Activated CD8-positive, alpha-beta T cell treated with anti-CD3 and anti-CD28 coated beads, Interleukin-2, amount 10 ng/mL, durations not matched to agents 7 days and 5 days (primary cell): Measurements from ENCODE around the gene DCT. TPM values are rescaled to one million over a fixed set of nuclear protein-coding genes. Genes with fewer than 3 reads are reported as not detected.
"Not testable (repeated sequence)": the region's sequence is repeated elsewhere in the genome, so short reads cannot be mapped to it uniquely, and the experiment has no call there.

Experiments
- ATAC-seq: fragments of 150-1000 bp; cut with Tn5 transposase; one replicate; pipeline ENCODE4 v1.10.0; 2021; ENCODE audit warnings: moderate library complexity
- CTCF ChIA-PET: fragments of 350-600 bp; sonication (Branson Sonifier 250); formaldehyde crosslinking; loops from one replicate; lab custom pipeline; 2021; ENCODE audit warnings: antibody characterized with exemption; lab: Charles Lee
- POLR2A ChIA-PET: fragments of 350-600 bp; sonication (Branson Sonifier 250); formaldehyde crosslinking; loops from one replicate; lab custom pipeline; 2021; ENCODE audit warnings: antibody characterized with exemption; lab: Charles Lee
- DNase-seq: peaks from one replicate; pipeline ENCODE4 v3.0.0-alpha.2; 2020
- H3K27ac Mint-ChIP-seq: one replicate; pipeline ENCODE4 v1.8.0; 2021; ENCODE audit warnings: mild to moderate bottlenecking, mixed read lengths
- H3K27me3 Mint-ChIP-seq: one replicate; pipeline ENCODE4 v1.8.0; 2021; ENCODE audit warnings: low read depth, mixed read lengths
- H3K36me3 Mint-ChIP-seq: one replicate; pipeline ENCODE4 v1.8.0; 2021; ENCODE audit warnings: low read depth, mixed read lengths
- H3K4me1 Mint-ChIP-seq: one replicate; pipeline ENCODE4 v1.8.0; 2021; ENCODE audit warnings: low read depth, mixed read lengths
- H3K4me3 Mint-ChIP-seq: one replicate; pipeline ENCODE4 v1.8.0; 2021; ENCODE audit warnings: mild to moderate bottlenecking, mixed read lengths
- H3K9me3 Mint-ChIP-seq: one replicate; pipeline ENCODE4 v1.8.0; 2022; ENCODE audit warnings: mixed read lengths; ENCODE audit not compliant: insufficient read depth
- total RNA-seq, 2 experiments: library from RNA; stranded (reverse); gene quantifications; one replicate each; pipeline ENCODE4 v1.2.3, GENCODE V29; 2021

The DCT gene
- under 1 TPM in 1 of 2 experiments, not detected in 1; 0.05 TPM for total RNA-seq

DNA sequence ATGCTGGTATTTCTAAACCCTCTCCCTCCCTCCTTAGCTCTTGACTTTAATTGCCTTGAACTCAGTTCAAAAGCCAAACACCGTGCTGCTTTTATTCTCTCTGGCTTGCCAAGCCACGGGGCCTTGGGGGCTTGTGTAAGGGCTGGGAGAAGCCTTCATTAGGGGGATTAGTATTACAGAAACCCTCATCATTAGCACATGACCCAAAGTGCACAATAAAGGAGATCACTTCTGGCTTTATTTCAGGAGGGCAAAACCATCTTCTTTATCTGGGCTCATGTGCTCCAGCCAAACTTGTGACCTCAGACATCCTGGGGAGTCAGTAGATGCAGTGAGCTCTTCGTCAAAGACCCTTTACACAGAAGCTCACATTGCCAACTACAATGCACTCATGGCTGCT lies at the start of gene DCT:
TSS of gene DCT (minus strand) at position 67 of the 400 bp plus-strand sequence. CDS start 427 bp downstream, outside the sequence.
- Mint-ChIP-seq H3K4me3 (no peak within 1 kb of the TSS), H3K36me3 (no peaks in the 10 kb centered on the region), H3K4me1 (peaks cover 5% of the 10 kb centered on the region), H3K27ac (no peak within 1 kb of the TSS), H3K27me3 (no peaks in the 10 kb centered on the region), H3K9me3 (no peaks in the 10 kb centered on the region)
- CTCF ChIA-PET: interaction anchor here (1.2 kb wide), 1 partner anchor 19 kb away, joined by 3 read pairs; no protein-coding TSS in a partner anchor
- POLR2A ChIA-PET: no interaction called here
- ATAC-seq (no peak), DNase-seq (no peak)

DNA sequence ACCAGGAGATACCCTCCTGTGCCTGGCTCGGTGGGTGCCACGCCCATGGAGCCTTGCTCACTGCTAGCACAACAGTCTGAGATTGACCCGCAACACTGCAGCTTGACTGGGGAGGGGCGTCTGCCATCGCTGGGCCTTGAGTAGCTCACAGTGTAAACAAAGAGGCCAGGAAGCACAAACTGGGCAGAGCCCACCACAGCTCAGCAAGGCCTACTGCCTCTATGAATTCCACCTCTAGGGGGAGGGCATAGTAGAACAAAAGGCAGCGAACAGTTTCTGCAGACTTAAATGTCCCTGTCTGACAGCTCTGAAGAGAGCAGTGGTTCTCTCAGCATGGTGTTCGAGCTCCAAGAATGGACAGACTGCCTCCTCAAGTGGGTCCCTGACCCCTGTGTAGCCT lies 47.5 kb upstream of the DCT start:
- H3K27me3 Mint-ChIP-seq, DNase-seq, H3K27ac Mint-ChIP-seq, H3K4me1 Mint-ChIP-seq, H3K36me3 Mint-ChIP-seq, H3K4me3 Mint-ChIP-seq, POLR2A ChIA-PET, ATAC-seq, H3K9me3 Mint-ChIP-seq: not testable (repeated sequence)
- CTCF ChIA-PET: interaction anchor here (0.8 to 1.5 kb wide), 2 partner anchors 9 to 93 kb away, joined by 3 to 4 read pairs; no protein-coding TSS in a partner anchor

- no peaks in the 10 kb centered on the region for H3K9me3 Mint-ChIP-seq
- H3K4me1 Mint-ChIP-seq: no peaks in the 10 kb centered on the region
- no peak overlapping the region for H3K27ac Mint-ChIP-seq
- no peaks in the 10 kb centered on the region for H3K27me3 Mint-ChIP-seq
- CTCF ChIA-PET: no interaction called here
- DNase-seq (no peak), ATAC-seq (no peak)
- no peak overlapping the region for H3K4me3 Mint-ChIP-seq
- no peaks in the 10 kb centered on the region for H3K36me3 Mint-ChIP-seq
- POLR2A ChIA-PET: no interaction called here
Observed at GRCh38 chr13:94525781-94526180, 46.3 kb upstream of the DCT start.

- Mint-ChIP-seq H3K9me3 (no peaks in the 10 kb centered on the region), H3K27me3 (no peaks in the 10 kb centered on the region), H3K4me1 (no peaks in the 10 kb centered on the region), H3K4me3 (no peak overlapping the region), H3K27ac (no peak overlapping the region), H3K36me3 (no peaks in the 10 kb centered on the region)
- ATAC-seq (no peak), DNase-seq (no peak)
- ChIA-PET POLR2A (no interaction called here), CTCF (no interaction called here)
Observed at GRCh38 chr13:94524407-94524806, 44.9 kb upstream of the DCT start.

GRCh38 chr13:94520001-94520400 lies 40.5 kb upstream of the DCT start:
- POLR2A ChIA-PET: no interaction called here
- no peaks in the 10 kb centered on the region for H3K4me1 Mint-ChIP-seq
- no peak overlapping the region for H3K27ac Mint-ChIP-seq
- no peaks in the 10 kb centered on the region for H3K36me3 Mint-ChIP-seq
- CTCF ChIA-PET: no interaction called here
- no peaks in the 10 kb centered on the region for H3K9me3 Mint-ChIP-seq
- DNase-seq (no peak), ATAC-seq (no peak)
- H3K4me3 Mint-ChIP-seq: no peak overlapping the region
- peaks cover 2% of the 10 kb centered on the region for H3K27me3 Mint-ChIP-seq

DNA sequence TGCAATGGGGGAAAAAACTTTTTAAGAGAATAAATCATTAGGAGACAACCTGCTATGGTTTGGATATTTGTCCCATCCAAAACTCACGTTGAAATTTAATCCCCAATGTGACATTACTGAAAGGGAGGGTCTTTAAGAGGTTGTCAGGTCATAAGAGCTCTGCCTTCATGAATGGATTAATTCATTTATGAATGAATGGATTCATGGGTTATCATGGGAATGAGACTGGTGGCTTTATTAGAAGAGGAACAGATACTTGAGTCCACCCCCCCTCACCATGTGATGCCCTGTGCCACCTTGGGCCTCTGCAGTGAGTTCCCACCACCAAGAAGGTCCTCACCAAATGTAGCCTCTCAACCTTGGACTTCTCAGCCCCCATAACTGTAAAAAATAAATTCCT lies 37.0 kb upstream of the DCT start:
- no peak overlapping the region for H3K27ac Mint-ChIP-seq
- ChIA-PET CTCF (no interaction called here), POLR2A (no interaction called here)
- H3K27me3 Mint-ChIP-seq: peaks cover 2% of the 10 kb centered on the region
- H3K9me3 Mint-ChIP-seq: no peaks in the 10 kb centered on the region
- ATAC-seq: no peak
- no peak overlapping the region for H3K4me3 Mint-ChIP-seq
- H3K36me3 Mint-ChIP-seq: no peaks in the 10 kb centered on the region
- no peak for DNase-seq
- H3K4me1 Mint-ChIP-seq: no peaks in the 10 kb centered on the region

GRCh38 chr13:94515911-94516310 lies 36.4 kb upstream of the DCT start:
- CTCF ChIA-PET: interaction anchor here (1.2 kb wide), 1 partner anchor 105 kb away, joined by 3 read pairs; no protein-coding TSS in a partner anchor
- Mint-ChIP-seq H3K4me3 (no peak overlapping the region), H3K27me3 (peaks cover 2% of the 10 kb centered on the region), H3K36me3 (no peaks in the 10 kb centered on the region), H3K9me3 (no peaks in the 10 kb centered on the region), H3K4me1 (no peaks in the 10 kb centered on the region), H3K27ac (no peak overlapping the region)
- no peak for DNase-seq
- no peak for ATAC-seq
- POLR2A ChIA-PET: interaction anchor here (1.2 kb wide), 1 partner anchor 34 kb away, joined by 4 read pairs; no protein-coding TSS in a partner anchor

GRCh38 chr13:94515374-94515773 lies 35.9 kb upstream of the DCT start:
- Mint-ChIP-seq H3K36me3 (no peaks in the 10 kb centered on the region), H3K27me3 (peaks cover 2% of the 10 kb centered on the region), H3K4me3 (no peak overlapping the region), H3K4me1 (no peaks in the 10 kb centered on the region), H3K27ac (no peak overlapping the region), H3K9me3 (no peaks in the 10 kb centered on the region)
- ChIA-PET POLR2A (interaction anchor here (1.2 kb wide), 1 partner anchor 34 kb away, joined by 4 read pairs; no protein-coding TSS in a partner anchor), CTCF (interaction anchor here (1.2 kb wide), 1 partner anchor 105 kb away, joined by 3 read pairs; no protein-coding TSS in a partner anchor)
- DNase-seq (no peak), ATAC-seq (no peak)

DNA sequence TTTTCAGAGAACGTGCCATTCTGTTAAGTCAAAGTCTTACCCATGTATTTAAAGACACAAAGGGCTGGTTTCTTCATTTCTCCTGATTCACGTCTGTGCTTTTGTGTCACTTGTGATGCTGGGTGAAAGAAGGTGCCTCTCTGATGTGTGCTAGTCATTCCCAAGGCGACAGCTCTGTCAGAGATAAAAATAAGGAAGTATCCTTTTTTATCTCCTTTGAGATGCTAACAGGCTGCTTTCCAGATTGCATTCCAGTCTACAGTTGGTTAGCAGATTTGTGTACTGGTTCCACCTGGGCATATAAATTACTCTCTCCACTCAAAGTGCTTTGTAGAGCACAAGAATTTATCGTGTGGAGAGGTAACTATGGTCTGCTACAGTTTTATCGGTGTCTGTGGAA lies 33.5 kb upstream of the DCT start:
- ATAC-seq (no peak), DNase-seq (no peak)
- ChIA-PET CTCF (no interaction called here), POLR2A (no interaction called here)
- Mint-ChIP-seq H3K27ac (no peak overlapping the region), H3K4me1 (no peaks in the 10 kb centered on the region), H3K36me3 (no peaks in the 10 kb centered on the region), H3K9me3 (no peaks in the 10 kb centered on the region), H3K27me3 (no peaks in the 10 kb centered on the region), H3K4me3 (no peak overlapping the region)

DNA sequence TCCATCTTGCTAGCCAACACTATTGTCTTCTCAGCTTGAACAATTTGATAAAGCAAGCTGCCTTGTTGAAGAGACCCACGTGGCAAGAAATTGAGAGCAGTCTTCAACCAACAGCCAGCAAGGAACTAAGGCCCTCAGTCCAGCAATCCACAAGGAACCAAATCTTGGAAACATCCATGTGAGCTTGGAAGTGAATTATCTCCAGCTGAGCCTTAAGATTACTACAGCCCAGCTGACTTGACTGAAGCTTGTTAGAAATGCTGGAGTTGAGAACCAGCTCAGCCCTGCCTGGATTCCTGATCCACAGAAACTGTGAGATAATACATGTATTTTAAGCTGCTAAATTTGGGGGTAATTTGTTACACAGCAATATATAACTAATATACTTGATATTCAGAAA lies 26.2 kb upstream of the DCT start:
- H3K9me3 Mint-ChIP-seq: no peaks in the 10 kb centered on the region
- CTCF ChIA-PET: no interaction called here

GRCh38 chr13:94503851-94504250 lies 24.4 kb upstream of the DCT start:
- ATAC-seq: no peak
- DNase-seq: no peak
- Mint-ChIP-seq H3K27me3 (peaks cover 2% of the 10 kb centered on the region), H3K4me3 (no peak overlapping the region), H3K27ac (no peak overlapping the region), H3K9me3 (no peaks in the 10 kb centered on the region), H3K4me1 (peaks cover 3% of the 10 kb centered on the region), H3K36me3 (no peaks in the 10 kb centered on the region)
- CTCF ChIA-PET: no interaction called here
- POLR2A ChIA-PET: no interaction called here

More for the DNA sequence above, 26.2 kb upstream of the DCT start:
- Mint-ChIP-seq H3K27ac (no peak overlapping the region), H3K36me3 (no peaks in the 10 kb centered on the region), H3K4me1 (peaks cover 3% of the 10 kb centered on the region), H3K27me3 (peaks cover 2% of the 10 kb centered on the region), H3K4me3 (no peak overlapping the region)
- POLR2A ChIA-PET: no interaction called here
- DNase-seq (no peak), ATAC-seq (no peak)

DNA sequence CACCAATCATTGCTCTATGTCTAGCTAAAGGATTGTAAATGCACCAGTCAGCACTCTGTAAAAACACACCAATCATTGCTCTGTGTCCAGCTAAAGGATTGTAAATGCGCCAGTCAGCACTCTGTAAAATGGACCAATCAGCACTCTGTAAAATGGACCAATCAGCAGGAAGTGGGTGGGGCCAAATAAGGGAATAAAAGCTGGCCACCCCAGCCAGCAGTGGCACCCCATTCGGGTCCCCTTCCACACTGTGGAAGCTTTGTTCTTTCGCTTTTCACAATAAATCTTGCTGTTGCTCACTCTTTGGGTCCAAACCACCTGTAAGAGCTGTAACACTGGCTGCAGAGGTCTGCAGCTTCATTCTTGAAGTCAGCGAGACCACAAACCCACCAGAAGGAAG lies 19.3 kb upstream of the DCT start:
- H3K36me3 Mint-ChIP-seq, ATAC-seq: not testable (repeated sequence)

DNA sequence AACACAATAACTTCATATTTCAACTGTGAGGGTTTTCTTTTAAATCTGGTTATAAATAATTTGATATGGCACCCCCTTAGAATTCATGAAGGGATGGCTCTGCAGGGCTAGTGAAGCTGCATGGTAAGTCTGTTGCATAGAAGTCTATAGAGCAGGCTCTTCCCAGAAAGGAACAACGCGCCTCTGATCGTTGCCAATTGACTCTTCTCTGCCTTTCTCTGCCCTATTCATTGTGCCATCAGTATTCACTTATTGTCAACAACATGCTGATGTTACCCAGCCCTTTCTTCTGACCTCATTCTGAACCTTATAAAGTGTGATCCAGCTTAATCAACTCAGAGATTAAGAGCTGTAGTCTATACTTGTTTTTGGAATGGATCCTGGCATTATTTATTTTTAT lies 16.3 kb upstream of the DCT start:
- ChIA-PET POLR2A (no interaction called here), CTCF (no interaction called here)
- DNase-seq (no peak), ATAC-seq (no peak)
- Mint-ChIP-seq H3K9me3 (no peaks in the 10 kb centered on the region), H3K4me1 (no peaks in the 10 kb centered on the region), H3K27ac (no peak overlapping the region), H3K4me3 (no peak overlapping the region), H3K27me3 (no peaks in the 10 kb centered on the region), H3K36me3 (no peaks in the 10 kb centered on the region)

More for the DNA sequence above, 19.3 kb upstream of the DCT start:
- H3K27ac Mint-ChIP-seq, POLR2A ChIA-PET, H3K27me3 Mint-ChIP-seq, H3K4me3 Mint-ChIP-seq, H3K9me3 Mint-ChIP-seq, DNase-seq, H3K4me1 Mint-ChIP-seq: not testable (repeated sequence)
- CTCF ChIA-PET: interaction anchor here (1.3 to 1.4 kb wide), 2 partner anchors 8 to 19 kb away, joined by 3 read pairs; no protein-coding TSS in a partner anchor
